Inflammatory macrophage treated with lipopolysaccharide for 1 hour (primary cell): ENCODE results near the gene EIF4B.
A peak's percentile ranks its signal among the peaks of the same experiment; 100 is the strongest.
"Not testable (repeated sequence)": the region's sequence is repeated elsewhere in the genome, so short reads cannot be mapped to it uniquely, and the experiment has no call there.

ENCODE experiments used
- DNase-seq, 2 donors: peaks; one replicate each; pipeline ENCODE4 v3.0.0-alpha.2; 2020 to 2022

EIF4B gene

DNA sequence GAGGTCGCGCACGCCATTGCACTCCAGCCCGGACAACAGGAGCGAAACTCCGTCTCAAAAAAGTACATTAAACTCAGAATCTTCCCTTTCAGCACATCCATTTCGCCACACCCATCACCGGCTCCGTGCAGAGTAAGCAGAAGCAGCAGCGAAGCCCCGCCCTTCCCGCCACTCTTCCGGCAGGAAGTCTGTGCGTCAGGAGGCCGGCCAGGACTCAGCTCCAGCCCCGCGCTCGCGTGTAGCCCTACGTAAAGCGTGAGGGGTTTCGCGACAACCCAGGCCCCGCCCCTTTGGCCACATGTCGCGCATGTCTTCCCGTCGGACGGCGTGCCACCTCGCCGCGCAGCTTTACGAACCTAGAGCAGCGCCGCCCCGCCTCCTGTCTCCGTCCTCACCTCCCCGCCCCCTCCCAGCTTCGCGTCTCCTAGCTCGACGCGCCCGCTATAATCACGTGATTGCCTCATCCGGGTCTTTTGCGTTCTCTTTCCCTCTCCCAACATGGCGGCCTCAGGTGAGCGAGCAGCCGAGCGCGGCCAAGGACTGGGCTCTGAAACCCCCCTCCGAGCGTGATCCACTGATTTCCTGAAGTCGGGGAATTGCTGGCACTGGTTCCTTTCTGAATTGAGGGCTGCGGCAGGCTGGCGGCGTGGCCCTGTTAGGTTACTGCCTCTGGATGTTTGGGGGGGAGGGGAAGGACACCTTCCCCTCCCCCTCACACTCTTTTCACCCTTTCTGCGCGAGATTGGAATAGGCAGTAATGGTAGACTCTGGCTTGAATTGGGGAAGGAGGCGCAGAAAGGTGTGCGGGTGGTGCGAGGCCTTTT, at the start of gene EIF4B:
Gene EIF4B, plus strand, starts transcription at position 471 of the 824 bp plus-strand sequence. Its CDS starts 28 bp downstream, at position 499.
- peak; percentile 99 for DNase-seq

GRCh38 chr12:52956987-52957386, 49.3 kb upstream of the EIF4B start:
- no peak for DNase-seq

- DNase-seq: no peak
Observed at GRCh38 chr12:52964556-52965336, 41.5 kb upstream of the EIF4B start.

GRCh38 chr12:52965337-52965731, 40.9 kb upstream of the EIF4B start:
- DNase-seq: no peak

GRCh38 chr12:52969166-52969795, 37.0 kb upstream of the EIF4B start:
- DNase-seq: no peak

DNA sequence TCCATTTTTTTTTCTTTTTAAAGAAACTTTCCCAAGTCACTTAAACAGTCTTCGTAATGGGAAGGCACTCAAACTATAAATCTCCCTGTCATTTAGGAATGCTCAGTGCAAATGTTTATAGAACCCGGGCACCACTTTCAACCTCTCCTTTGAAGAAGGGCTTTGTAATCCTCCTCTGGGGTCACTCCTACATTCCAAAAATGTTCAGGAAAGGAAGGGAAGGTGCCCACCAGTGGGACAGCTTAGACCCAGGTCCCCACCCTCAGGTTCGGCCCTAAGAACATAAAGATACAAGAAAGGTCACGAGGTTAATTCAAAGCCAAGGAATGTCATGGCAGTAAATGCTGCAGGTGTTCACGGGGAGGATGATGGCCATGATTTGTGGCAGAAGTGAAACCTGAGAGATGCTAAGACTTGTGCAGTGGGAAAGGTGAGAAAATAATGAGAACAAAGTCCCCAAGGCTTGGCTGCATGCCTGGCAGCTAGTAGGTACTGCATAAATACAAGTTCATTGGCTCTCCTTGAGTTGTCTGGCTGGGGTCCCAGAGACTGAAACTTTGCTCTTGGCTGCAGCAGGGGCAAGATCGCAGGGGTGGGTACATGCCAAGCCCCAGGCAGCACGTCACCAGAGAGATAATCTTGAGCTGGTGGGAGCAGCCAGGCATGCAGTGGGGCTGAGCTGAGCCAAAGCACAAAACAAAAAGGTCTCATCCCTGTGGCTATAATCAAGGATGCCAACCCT, 36.3 kb upstream of the EIF4B start:
- no peak for DNase-seq

DNA sequence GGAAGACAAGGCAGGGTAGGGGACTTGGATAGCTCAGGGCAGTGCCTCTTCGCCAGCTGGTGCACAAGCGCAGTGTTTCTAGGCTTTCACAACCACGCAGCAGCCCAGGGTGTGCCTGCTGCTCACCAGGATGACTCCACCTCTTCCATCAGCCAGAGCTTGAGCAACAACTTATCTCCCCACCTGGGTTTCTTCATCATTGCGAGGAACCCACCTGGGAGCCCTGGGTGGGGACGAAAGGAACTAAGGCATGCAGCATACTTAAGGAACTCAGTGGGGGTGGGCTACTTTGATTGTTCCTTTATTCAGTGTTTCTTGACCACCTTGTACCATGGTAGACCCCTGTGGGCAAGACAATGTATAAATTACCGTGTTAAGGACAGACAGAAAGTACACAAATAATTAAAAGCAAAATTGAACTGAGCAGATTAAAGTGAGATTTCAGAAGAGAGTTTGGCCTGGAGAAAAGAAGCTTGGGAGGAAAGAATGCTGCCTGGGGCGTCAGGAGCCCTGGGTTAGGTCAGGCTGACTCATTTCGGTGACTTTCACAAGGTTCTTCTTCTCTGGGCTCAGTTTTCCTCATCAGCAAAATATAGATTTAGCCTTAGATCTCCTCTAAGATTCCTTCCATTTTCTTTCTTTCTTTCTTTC, 34.5 kb upstream of the EIF4B start:
- no peak for DNase-seq

DNA sequence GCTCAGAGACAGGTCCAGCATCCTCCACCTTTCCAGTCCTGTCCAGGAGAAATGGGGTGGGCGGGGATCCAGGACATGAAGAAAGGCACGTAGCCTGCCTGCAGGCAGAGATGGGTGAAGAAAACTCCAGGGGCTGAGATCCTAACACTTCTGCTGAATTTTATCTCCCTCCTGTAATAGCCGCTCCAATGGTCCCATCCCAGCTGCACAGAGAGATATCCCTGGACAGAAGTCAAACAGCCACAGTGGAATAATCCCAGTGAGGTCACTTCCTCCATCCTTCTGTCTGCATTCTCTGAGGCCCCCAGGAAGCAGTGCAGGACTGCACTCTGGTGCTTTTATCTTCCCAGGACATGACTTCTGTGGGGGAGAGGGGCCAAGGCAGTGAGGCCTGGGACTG, 31.1 kb upstream of the EIF4B start:
- no peak for DNase-seq

GRCh38 chr12:52975820-52976573, 30.3 kb upstream of the EIF4B start:
- no peak for DNase-seq

DNA sequence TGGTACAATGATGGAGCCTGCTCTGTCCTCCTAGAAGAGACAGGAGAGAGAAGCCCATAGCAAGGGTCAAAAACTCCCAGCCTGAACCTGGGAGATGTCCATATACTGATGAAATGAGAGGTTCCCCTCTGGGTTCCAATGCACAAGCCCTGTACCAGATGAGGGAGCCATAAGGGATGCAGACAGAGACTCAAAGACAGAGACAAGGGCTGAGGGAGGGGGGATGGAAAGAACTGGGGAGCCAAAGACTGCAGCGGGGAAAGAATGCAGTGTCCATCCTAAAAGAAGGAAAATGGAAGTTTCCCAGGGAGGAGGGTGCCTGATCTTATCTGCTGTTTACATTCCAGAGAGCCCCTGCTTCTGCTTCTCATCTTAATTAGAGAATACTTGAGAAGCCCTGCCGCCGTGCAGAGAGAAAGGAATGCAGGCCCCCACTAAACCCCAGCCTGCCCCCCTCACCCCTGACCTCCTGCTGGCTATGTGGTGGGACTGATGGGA, 29.6 kb upstream of the EIF4B start:
- no peak for DNase-seq

- no peak for DNase-seq
Observed at GRCh38 chr12:52977170-52977569, 29.1 kb upstream of the EIF4B start.

GRCh38 chr12:52980096-52980649, 26.1 kb upstream of the EIF4B start:
- no peak for DNase-seq

- DNase-seq: peak; percentile 74 to 96
Observed at GRCh38 chr12:52980650-52981423, 25.4 kb upstream of the EIF4B start.

DNA sequence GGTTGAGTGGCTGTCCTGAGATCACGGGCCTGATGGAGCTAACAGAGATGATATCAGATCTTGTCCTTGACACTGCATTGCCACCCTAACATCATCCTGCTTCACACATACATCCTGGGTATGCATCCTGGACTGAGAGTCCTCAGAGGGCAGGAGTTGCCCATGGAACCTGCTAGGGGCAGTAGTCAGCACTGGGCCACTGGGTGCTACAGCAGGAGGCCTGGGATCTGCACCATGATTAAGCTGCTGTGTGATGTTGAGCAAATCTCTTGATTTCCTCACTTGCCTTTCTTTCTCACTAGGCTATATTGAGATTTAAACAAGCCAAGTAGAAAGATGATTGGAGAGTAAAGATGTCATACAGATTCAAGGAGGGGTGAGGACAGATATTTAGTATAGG, 22.1 kb upstream of the EIF4B start:
- DNase-seq: no peak

DNA sequence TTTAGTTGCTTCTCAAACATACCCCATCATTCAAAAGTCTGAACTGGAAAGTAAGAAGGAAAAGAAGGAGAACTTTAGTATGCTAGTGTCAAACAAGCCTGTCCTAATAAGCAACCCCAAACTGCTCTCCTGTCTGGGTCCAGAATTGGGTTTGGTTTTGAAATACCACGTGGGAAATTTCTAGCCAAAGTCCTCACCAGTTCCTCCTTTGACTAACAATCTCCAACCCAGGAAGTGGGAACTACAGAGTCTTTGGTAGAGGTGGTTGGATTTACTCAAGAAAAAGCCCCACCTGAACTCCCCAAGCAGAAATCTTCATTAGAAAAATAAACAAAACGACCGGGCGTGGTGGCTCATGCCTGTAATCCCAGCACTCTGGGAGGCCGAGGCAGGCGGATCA, 17.4 kb upstream of the EIF4B start:
- DNase-seq: peak in 1 of 2 donors; percentile 18

DNA sequence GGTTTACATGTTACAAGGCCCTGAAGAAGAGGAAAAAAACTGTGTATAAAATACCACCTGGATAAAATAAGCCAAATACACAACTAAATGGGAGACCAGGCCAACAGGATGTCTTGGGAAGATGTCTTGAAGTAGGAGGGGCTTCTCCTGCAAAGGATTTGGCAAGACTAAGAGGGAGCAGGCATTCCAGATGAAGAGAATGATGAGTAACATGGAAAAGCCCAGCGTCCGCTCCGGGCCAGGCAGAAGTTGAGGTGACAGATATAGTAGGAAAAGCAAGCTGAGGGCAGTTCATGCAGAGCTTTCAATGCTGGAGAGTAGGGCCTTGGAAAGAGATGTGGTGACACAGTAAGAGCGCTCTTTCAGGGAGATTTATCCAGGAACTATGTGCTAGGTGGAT, 16.1 kb upstream of the EIF4B start:
- no peak for DNase-seq

GRCh38 chr12:52992240-52992639, 14.0 kb upstream of the EIF4B start:
- DNase-seq: not testable (repeated sequence)

GRCh38 chr12:52992699-52993557, 13.3 kb upstream of the EIF4B start:
- DNase-seq: no peak

DNA sequence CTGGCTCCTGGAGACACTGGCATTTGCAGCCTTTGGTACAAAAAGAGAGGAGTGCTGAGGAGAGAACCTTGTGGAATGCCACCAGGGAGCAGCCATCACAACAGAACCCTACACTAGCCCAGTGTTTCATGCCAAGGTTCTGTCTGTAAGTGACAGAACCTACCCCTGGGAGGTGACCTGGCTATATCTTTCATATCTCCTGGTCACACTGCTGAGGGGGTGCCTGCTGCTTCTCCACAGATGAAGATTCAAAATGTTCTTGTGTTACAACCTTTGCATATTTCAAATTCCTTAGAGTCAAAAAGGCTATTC, 12.7 kb upstream of the EIF4B start:
- no peak for DNase-seq
